Measurements from ENCODE around the gene CASP14.

- TF ChIP-seq CTCF (IDR thresholded peaks at IDR 0.05) (no peak), POLR2A (IDR thresholded peaks at IDR 0.05) (no peak)
Measured at GRCh38 chr19:15010501-15011300, 38.6 kb upstream of the CASP14 start.

All from body of pancreas (tissue), 4 donors.